ENCODE measurements around the gene MED14.
A peak's percentile ranks its signal among the peaks of the same experiment; 100 is the strongest.

Gene MED14

GRCh38 chrX:40663078-40663740, 72.1 kb downstream of the MED14 start:
- no peak for DNase-seq (ENCODE audit: low read depth)

- DNase-seq (ENCODE audit: low read depth), result no peak
These were observed 73.9 kb downstream of the MED14 start for GRCh38 chrX:40661489-40661888.

- no peak for DNase-seq (ENCODE audit: low read depth)
These were observed 75.0 kb downstream of the MED14 start for GRCh38 chrX:40660381-40660780.

- DNase-seq (ENCODE audit: low read depth), result no peak
These were observed 81.8 kb downstream of the MED14 start for GRCh38 chrX:40653535-40653934.

GRCh38 chrX:40652664-40653063, 82.7 kb downstream of the MED14 start:
- no peak for DNase-seq (ENCODE audit: low read depth)

GRCh38 chrX:40651620-40652223, 83.6 kb downstream of the MED14 start:
- DNase-seq (ENCODE audit: low read depth), result no peak

- DNase-seq (ENCODE audit: low read depth), result peak; percentile 45
These were observed 87.8 kb downstream of the MED14 start, which contains the start of gene CXorf38 for GRCh38 chrX:40647307-40648197. Gene CXorf38 (minus strand): TSS chrX:40647561. CDS start chrX:40647520, 41 bp downstream.

GRCh38 chrX:40646489-40647306, 88.6 kb downstream of the MED14 start:
- no peak for DNase-seq (ENCODE audit: low read depth)

- DNase-seq (ENCODE audit: low read depth), result peak; percentile 52
These were observed 90.5 kb downstream of the MED14 start for GRCh38 chrX:40644821-40645358.

GRCh38 chrX:40644176-40644575, 91.2 kb downstream of the MED14 start:
- DNase-seq (ENCODE audit: low read depth), result no peak

GRCh38 chrX:40637687-40638086, 97.7 kb downstream of the MED14 start:
- no peak for DNase-seq (ENCODE audit: low read depth)

- no peak for DNase-seq (ENCODE audit: low read depth)
These were observed 103.1 kb downstream of the MED14 start for GRCh38 chrX:40632199-40632598.

- DNase-seq (ENCODE audit: low read depth), result no peak
These were observed 106.8 kb downstream of the MED14 start for GRCh38 chrX:40628506-40628905.

- no peak for DNase-seq (ENCODE audit: low read depth)
These were observed 110.0 kb downstream of the MED14 start for GRCh38 chrX:40625294-40625693.

GRCh38 chrX:40623665-40624064, 111.7 kb downstream of the MED14 start:
- no peak for DNase-seq (ENCODE audit: low read depth)

- no peak for DNase-seq (ENCODE audit: low read depth)
These were observed 112.2 kb downstream of the MED14 start, which contains the start of gene MPC1L for GRCh38 chrX:40623139-40623536. Gene MPC1L (plus strand): TSS chrX:40623428. CDS start chrX:40623566, 138 bp downstream.

GRCh38 chrX:40622479-40623138, 112.7 kb downstream of the MED14 start:
- DNase-seq (ENCODE audit: low read depth), result no peak

GRCh38 chrX:40617566-40617965, 117.8 kb downstream of the MED14 start:
- no peak for DNase-seq (ENCODE audit: low read depth)

GRCh38 chrX:40615976-40616375, 119.4 kb downstream of the MED14 start:
- no peak for DNase-seq (ENCODE audit: low read depth)

- DNase-seq (ENCODE audit: low read depth), result no peak
These were observed 122.8 kb downstream of the MED14 start for GRCh38 chrX:40612511-40612910.

- DNase-seq (ENCODE audit: low read depth), result no peak
These were observed 128.0 kb downstream of the MED14 start for GRCh38 chrX:40607381-40607780.
